SH-SY5Y (cell line): ENCODE measurements around the gene MBOAT2.

Experiments used
- GATA2 ChIP-seq: IDR thresholded peaks from 2 replicates; pipeline ENCODE4 v1.6.1; 2011; ENCODE audit warnings: mild to moderate bottlenecking, low read depth, low read length
- GATA3 ChIP-seq: IDR thresholded peaks from 2 replicates; pipeline ENCODE4 v1.6.1; 2011; ENCODE audit warnings: low read depth, mild to moderate bottlenecking, low read length, moderate library complexity

DNA sequence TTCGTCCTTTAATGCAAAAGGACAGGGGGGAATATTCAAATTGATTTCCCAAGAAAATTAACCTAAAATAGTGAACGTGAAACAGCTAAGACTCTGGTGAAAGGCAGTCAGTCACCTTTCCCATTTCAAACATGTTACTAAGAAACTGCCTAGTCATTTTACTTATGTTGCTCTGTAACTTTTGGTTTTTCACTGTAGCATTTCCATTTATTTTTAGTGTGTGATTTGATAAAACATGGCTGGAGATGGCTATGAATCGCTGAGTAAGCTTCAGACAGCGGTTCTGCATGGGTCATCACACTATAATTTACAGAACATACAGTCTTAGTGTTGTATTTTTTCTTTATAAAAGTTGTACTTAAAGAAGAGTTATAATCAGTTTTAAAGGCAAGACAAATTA, 150.1 kb downstream of the MBOAT2 start:
- TF ChIP-seq GATA3 = no peak
- TF ChIP-seq GATA2 = no peak
